Upper lobe of right lung (tissue), 1 donor: Measurements from ENCODE around the gene ATIC. TPM values are rescaled to one million over a fixed set of nuclear protein-coding genes. Genes with fewer than 3 reads are reported as not detected.
"Not testable (repeated sequence)": the region's sequence is repeated elsewhere in the genome, so short reads cannot be mapped to it uniquely, and the experiment has no call there.

ENCODE experiments used
- ATAC-seq: fragments of 200-7000 bp; cut with Tn5 transposase; one replicate; pipeline ENCODE4 v1.9.1; 2020; ENCODE audit warnings: mild to moderate bottlenecking, moderate library complexity
- DNase-seq: peaks from one replicate; pipeline ENCODE4 v3.0.0-alpha.2; 2020
- H3K27ac ChIP-seq: fragments of 200-600 bp; one replicate; pipeline ENCODE4 v1.8.0; 2022
- H3K27me3 ChIP-seq: fragments of 200-600 bp; one replicate; pipeline ENCODE4 v1.8.0; 2022; ENCODE audit warnings: mild to moderate bottlenecking
- H3K36me3 ChIP-seq: fragments of 200-600 bp; one replicate; pipeline ENCODE4 v1.8.0; 2022
- H3K4me1 ChIP-seq: fragments of 200-600 bp; one replicate; pipeline ENCODE4 v1.8.0; 2022
- H3K4me3 ChIP-seq: fragments of 200-600 bp; one replicate; pipeline ENCODE4 v1.8.0; 2022; ENCODE audit warnings: mild to moderate bottlenecking
- H3K9me3 ChIP-seq: fragments of 200-600 bp; one replicate; pipeline ENCODE4 v1.8.0; 2022
- intact Hi-C: fragments of 100-400 bp; cut with DNase I; formaldehyde crosslinking; loops from one replicate; pipeline ENCODE4 v1.11.0; 2022
- total RNA-seq: library from RNA; stranded (reverse); fragmentation: NEBNext Ultra II Directional; extraction: Animal tissue kit (Norgen Biotek cat#: 25700); gene quantifications from one replicate; pipeline ENCODE4 v1.2.1, GENCODE V29; 2021
- TF ChIP-seq, protein P1 (sequence below): fragments of 200-600 bp; IDR thresholded peaks from one replicate; pipeline ENCODE4 v1.8.0; 2022; ENCODE audit warnings: antibody characterized with exemption
- donor health status: DM: no; HTN: yes; CAD: no; lungs with severe emphysema.

The ATIC gene
- total RNA-seq, 1 donor from 2014 or later, result 71.0 TPM

GRCh38 chr2:215358312-215358845 is 46.5 kb downstream of the ATIC start:
- no peak overlapping the region for H3K4me3 ChIP-seq
- H3K4me1 ChIP-seq, result no peaks in the 10 kb centered on the region
- DNase-seq (no peak), ATAC-seq (no peak)
- TF ChIP-seq, protein P1, sequence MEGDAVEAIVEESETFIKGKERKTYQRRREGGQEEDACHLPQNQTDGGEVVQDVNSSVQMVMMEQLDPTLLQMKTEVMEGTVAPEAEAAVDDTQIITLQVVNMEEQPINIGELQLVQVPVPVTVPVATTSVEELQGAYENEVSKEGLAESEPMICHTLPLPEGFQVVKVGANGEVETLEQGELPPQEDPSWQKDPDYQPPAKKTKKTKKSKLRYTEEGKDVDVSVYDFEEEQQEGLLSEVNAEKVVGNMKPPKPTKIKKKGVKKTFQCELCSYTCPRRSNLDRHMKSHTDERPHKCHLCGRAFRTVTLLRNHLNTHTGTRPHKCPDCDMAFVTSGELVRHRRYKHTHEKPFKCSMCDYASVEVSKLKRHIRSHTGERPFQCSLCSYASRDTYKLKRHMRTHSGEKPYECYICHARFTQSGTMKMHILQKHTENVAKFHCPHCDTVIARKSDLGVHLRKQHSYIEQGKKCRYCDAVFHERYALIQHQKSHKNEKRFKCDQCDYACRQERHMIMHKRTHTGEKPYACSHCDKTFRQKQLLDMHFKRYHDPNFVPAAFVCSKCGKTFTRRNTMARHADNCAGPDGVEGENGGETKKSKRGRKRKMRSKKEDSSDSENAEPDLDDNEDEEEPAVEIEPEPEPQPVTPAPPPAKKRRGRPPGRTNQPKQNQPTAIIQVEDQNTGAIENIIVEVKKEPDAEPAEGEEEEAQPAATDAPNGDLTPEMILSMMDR, result no peak
- no peaks in the 10 kb centered on the region for H3K27me3 ChIP-seq
- no peak overlapping the region for H3K27ac ChIP-seq
- peaks cover 39% of the 10 kb centered on the region for H3K36me3 ChIP-seq
- intact Hi-C loops, result no loop called here
- H3K9me3 ChIP-seq, result no peaks in the 10 kb centered on the region

GRCh38 chr2:215358891-215359575 is 47.2 kb downstream of the ATIC start:
- intact Hi-C loops, result no loop called here
- no peak for DNase-seq
- H3K27ac ChIP-seq, result no peak overlapping the region
- no peaks in the 10 kb centered on the region for H3K9me3 ChIP-seq
- TF ChIP-seq, protein P1, result no peak
- no peak for ATAC-seq
- H3K4me3 ChIP-seq, result no peak overlapping the region
- H3K36me3 ChIP-seq, result peaks cover 46% of the 10 kb centered on the region
- no peaks in the 10 kb centered on the region for H3K4me1 ChIP-seq
- no peaks in the 10 kb centered on the region for H3K27me3 ChIP-seq

DNA sequence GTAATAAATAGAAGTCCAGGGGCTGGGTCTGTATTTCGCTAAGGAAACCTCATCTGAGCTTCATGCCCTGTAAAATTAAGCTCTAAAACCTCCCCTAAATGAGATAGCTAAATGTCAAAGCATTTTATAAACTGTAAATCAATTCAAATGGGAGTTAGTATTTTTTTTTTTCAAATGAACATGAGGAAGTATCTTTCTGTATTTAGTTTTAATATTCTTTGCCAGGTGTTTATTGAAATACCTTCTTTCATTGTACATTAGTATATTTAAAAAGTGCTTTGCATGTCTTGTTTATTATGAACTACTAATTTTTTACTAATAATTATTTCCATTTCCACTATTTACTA is 47.7 kb downstream of the ATIC start:
- Histone ChIP-seq H3K36me3 (peaks cover 51% of the 10 kb centered on the region), H3K27ac (no peak overlapping the region), H3K9me3 (no peaks in the 10 kb centered on the region), H3K4me3 (no peak overlapping the region), H3K4me1 (no peaks in the 10 kb centered on the region), H3K27me3 (no peaks in the 10 kb centered on the region)
- DNase-seq (no peak), ATAC-seq (no peak)
- TF ChIP-seq, protein P1, result no peak
- intact Hi-C loops, result no loop called here

- H3K4me3 ChIP-seq, H3K27ac ChIP-seq, ATAC-seq, H3K27me3 ChIP-seq, H3K9me3 ChIP-seq, intact Hi-C loops, H3K4me1 ChIP-seq, DNase-seq: not testable (repeated sequence)
- H3K36me3 ChIP-seq, result peaks cover 56% of the 10 kb centered on the region
Measured at GRCh38 chr2:215360059-215360458, 48.2 kb downstream of the ATIC start.

GRCh38 chr2:215360596-215360995 is 48.7 kb downstream of the ATIC start:
- ATAC-seq, result no peak
- H3K4me1 ChIP-seq, result no peaks in the 10 kb centered on the region
- H3K27ac ChIP-seq, result no peak overlapping the region
- peaks cover 60% of the 10 kb centered on the region for H3K36me3 ChIP-seq
- no peaks in the 10 kb centered on the region for H3K27me3 ChIP-seq
- no peaks in the 10 kb centered on the region for H3K9me3 ChIP-seq
- no peak overlapping the region for H3K4me3 ChIP-seq
- no peak for DNase-seq
- intact Hi-C loops, result no loop called here
- TF ChIP-seq, protein P1, result no peak

GRCh38 chr2:215361211-215361875 is 49.5 kb downstream of the ATIC start:
- H3K9me3 ChIP-seq, result no peaks in the 10 kb centered on the region
- ATAC-seq, result no peak
- H3K36me3 ChIP-seq, result peaks cover 60% of the 10 kb centered on the region
- no peaks in the 10 kb centered on the region for H3K4me1 ChIP-seq
- no peak overlapping the region for H3K4me3 ChIP-seq
- no peak for DNase-seq
- TF ChIP-seq, protein P1, result no peak
- no peak overlapping the region for H3K27ac ChIP-seq
- intact Hi-C loops, result no loop called here
- no peaks in the 10 kb centered on the region for H3K27me3 ChIP-seq
